ENCODE data around the gene MINDY4.

The MINDY4 gene

DNA sequence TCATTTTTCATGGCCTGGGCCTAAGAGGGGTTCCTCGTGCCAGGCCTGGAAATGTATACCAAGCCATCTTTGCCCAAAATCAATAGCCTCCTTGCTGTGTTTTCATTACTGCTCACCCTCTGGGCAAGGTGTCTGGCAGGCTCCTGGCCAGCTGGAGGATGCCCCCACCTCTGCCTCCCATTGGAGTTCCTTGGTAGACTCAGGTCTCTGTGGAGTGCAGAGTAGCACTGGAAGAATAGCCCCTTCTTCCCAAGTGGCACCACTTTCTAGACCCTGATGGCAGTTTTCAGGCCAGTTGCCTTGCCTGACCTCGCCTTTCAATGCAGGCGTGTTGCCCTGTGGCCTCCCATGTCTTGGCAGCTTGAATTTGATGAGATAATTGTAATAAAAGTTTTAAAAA, 84.7 kb downstream of the MINDY4 start:
- Histone ChIP-seq H3K9me3 (no peaks in the 10 kb centered on the region), H3K36me3 (no peaks in the 10 kb centered on the region), H3K4me3 (ENCODE audit: low read depth in 1 of 2, low read length in 1 of 2) (no peak overlapping the region)

DNA sequence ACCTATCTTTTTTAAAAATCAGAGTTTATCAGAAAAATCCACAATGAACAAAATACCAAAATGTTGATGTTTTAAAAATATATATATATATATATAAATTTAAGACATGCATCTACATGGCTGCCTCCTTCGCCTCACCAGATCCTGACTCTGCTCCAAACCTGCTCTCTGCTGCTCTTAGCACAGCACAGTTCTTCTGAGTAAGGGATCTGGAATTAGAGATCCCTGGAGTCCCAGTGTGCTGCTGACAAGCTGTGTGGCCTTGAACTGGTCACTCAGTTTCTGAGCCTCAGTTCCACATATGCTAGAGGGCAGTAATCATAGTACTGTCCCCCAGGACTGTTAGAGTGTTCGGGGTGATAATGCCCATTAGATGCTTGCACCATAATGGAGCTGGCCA, 87.4 kb downstream of the MINDY4 start:
- H3K36me3 ChIP-seq = no peaks in the 10 kb centered on the region
- TF ChIP-seq, protein P1, sequence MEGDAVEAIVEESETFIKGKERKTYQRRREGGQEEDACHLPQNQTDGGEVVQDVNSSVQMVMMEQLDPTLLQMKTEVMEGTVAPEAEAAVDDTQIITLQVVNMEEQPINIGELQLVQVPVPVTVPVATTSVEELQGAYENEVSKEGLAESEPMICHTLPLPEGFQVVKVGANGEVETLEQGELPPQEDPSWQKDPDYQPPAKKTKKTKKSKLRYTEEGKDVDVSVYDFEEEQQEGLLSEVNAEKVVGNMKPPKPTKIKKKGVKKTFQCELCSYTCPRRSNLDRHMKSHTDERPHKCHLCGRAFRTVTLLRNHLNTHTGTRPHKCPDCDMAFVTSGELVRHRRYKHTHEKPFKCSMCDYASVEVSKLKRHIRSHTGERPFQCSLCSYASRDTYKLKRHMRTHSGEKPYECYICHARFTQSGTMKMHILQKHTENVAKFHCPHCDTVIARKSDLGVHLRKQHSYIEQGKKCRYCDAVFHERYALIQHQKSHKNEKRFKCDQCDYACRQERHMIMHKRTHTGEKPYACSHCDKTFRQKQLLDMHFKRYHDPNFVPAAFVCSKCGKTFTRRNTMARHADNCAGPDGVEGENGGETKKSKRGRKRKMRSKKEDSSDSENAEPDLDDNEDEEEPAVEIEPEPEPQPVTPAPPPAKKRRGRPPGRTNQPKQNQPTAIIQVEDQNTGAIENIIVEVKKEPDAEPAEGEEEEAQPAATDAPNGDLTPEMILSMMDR (IDR thresholded peaks at IDR 0.05) = no peak
- H3K4me1 ChIP-seq (ENCODE audit: control insufficient read depth in 1 of 2, insufficient read depth in 1 of 2, low read depth in 1 of 2, low read length in 1 of 2) = no peaks in the 10 kb centered on the region
- no peaks in the 10 kb centered on the region for H3K27me3 ChIP-seq
- no peak overlapping the region for H3K4me3 ChIP-seq (ENCODE audit: low read depth in 1 of 2, low read length in 1 of 2)
- H3K27ac ChIP-seq = no peak overlapping the region
- no peaks in the 10 kb centered on the region for H3K9me3 ChIP-seq

More for the DNA sequence above, 84.7 kb downstream of the MINDY4 start:
- TF ChIP-seq, protein P1 (IDR thresholded peaks at IDR 0.05) = no peak
- Histone ChIP-seq H3K4me1 (ENCODE audit: control insufficient read depth in 1 of 2, insufficient read depth in 1 of 2, low read depth in 1 of 2, low read length in 1 of 2) (no peaks in the 10 kb centered on the region), H3K27me3 (no peaks in the 10 kb centered on the region), H3K27ac (no peak overlapping the region)

DNA sequence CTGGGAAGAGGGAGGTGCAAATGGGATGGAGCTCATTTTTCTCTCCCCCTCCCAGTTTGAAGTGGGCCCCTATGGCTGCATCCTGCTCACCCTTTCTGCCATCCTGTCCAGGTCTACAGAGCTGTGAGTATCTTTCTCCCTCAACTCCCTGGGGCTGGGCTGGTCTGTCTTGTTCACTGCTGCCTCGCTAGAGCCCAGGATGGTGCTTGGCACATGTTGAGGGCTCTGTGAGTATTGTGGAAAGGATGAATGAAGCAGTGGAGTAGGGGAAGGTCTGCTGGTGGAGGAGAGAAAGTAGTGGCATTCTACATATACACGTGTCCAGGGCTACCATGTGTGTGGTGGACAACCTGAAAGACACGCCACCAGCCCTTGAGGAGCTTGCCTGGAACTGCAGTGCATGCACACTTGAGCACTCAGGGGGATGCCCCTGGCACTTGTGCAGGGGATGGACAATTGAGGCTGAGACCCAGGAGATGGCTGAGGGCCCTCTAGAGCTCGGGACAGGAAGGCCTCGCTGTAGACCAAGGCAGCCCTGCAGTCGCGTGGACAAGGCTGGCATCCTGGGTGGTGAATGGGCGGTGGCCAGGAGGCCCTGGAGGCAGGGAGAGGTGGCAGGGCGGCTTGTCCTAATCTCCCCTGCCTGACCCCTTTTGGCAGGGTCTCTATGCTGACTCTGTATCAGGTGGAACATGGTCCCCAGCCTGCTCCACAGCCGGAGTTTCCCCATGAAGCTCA, 88.2 kb downstream of the MINDY4 start:
- Histone ChIP-seq H3K27me3 (no peaks in the 10 kb centered on the region), H3K27ac (no peak overlapping the region), H3K4me1 (ENCODE audit: control insufficient read depth in 1 of 2, insufficient read depth in 1 of 2, low read depth in 1 of 2, low read length in 1 of 2) (no peaks in the 10 kb centered on the region), H3K4me3 (ENCODE audit: low read depth in 1 of 2, low read length in 1 of 2) (no peak overlapping the region), H3K36me3 (no peaks in the 10 kb centered on the region), H3K9me3 (no peaks in the 10 kb centered on the region)
- TF ChIP-seq, protein P1 (IDR thresholded peaks at IDR 0.05) = no peak

DNA sequence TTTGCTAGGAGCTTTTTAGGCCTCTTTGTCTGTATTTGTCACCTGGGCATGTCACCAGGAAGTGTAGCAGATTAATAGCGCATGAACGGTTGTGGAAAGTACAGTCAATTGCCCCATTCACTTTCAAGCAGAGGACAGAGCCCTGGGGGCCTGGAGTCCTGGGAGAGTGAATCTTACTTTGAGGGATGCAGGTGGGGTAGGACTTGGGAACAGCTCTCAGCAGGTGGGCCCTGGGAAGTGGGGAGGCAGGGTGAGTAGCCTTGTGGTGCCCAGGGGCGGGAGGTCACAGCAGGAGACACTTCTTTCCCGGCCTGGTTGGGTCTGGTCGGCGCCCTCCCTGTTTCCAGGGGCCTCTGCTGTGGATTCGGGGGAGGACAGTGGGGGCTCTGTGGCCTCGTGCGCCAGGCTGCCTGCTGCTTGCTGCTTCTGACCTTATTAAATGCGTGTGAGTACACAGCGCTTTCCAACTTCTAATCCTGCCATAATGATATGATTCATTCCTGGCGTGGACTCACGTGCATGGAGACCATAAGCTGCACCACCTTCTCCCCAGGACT, 88.8 kb downstream of the MINDY4 start:
- H3K27me3 ChIP-seq = no peaks in the 10 kb centered on the region
- no peaks in the 10 kb centered on the region for H3K4me1 ChIP-seq (ENCODE audit: control insufficient read depth in 1 of 2, insufficient read depth in 1 of 2, low read depth in 1 of 2, low read length in 1 of 2)
- no peak overlapping the region for H3K27ac ChIP-seq
- H3K36me3 ChIP-seq = no peaks in the 10 kb centered on the region
- H3K9me3 ChIP-seq = no peaks in the 10 kb centered on the region
- TF ChIP-seq, protein P1 (IDR thresholded peaks at IDR 0.05) = no peak
- H3K4me3 ChIP-seq (ENCODE audit: low read depth in 1 of 2, low read length in 1 of 2) = no peak overlapping the region

DNA sequence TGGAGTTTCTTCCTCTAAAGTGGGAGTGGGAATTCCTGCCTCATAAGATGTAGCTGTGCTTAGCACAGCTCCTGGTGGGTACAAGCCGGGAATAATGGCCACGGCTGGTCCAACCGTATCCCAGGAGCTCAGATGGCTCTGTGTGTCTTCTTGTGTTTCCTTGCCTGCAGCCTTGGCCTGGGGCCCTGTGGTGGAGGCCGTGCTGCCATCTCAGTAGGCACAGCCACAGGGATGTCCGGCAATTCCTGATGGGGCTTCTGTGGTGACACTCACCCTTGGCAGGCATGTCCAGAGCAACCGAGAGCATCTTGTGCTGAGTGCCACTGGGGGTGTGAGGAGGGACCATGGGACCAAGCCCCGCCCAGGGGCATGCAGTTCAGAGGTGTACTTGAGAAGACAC, 90.4 kb downstream of the MINDY4 start:
- no peaks in the 10 kb centered on the region for H3K36me3 ChIP-seq
- no peak overlapping the region for H3K27ac ChIP-seq
- H3K4me1 ChIP-seq (ENCODE audit: control insufficient read depth in 1 of 2, insufficient read depth in 1 of 2, low read depth in 1 of 2, low read length in 1 of 2) = no peaks in the 10 kb centered on the region
- TF ChIP-seq, protein P1 (IDR thresholded peaks at IDR 0.05) = no peak
- no peaks in the 10 kb centered on the region for H3K9me3 ChIP-seq
- H3K27me3 ChIP-seq = no peaks in the 10 kb centered on the region
- H3K4me3 ChIP-seq (ENCODE audit: low read depth in 1 of 2, low read length in 1 of 2) = no peak overlapping the region

Data from neutrophil (primary cell).